GM19239 (cell line): ENCODE data around the gene BCAS3.

Experiments
- DNase-seq: peaks from one replicate; pipeline ENCODE4 v3.0.0; 2011; ENCODE audit warnings: low spot score; ENCODE audit not compliant: insufficient read length
- FAIRE-seq: peaks from 2 replicates; lab custom pipeline; 2011; peaks lifted over from hg19 to GRCh38; lab: Jason Lieb, UNC

Gene BCAS3

DNA sequence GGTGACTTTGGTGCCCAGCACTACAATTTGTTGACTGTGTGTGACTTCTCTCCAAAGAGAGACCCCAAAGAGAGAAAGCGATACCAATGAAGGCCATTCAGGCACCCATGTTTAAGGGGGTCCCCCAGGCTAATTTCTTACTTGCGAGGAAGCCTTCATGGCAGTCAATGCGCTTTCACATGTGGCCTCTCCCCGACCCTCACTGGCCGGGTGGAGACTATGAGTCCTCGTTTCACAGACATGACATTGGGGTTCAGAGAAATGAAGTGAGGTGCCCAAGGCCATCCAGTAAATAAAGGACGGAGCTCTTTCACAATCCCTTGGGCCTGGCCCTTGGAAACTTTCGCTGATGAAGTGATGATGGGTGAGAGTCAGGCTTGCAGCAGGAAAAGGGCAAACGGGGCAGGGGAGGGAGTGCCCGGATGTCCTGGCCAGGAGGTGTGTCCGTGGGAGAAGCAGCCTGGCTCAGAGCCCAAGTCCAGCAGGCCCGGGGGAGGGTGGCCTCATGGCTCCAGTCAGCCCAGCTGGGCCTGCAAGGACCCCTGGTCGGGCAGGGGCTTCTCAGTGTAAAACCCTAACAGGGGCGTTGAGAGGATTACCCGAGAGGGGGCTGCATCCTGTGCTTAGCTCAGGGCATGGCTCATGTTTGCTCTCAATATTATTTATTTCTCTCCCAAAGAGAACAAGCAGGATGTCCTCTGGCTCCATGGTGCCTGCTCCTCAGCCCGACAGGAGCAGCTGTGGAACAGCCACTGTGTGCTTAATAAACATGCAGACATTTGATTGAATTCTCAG lies 736.7 kb downstream of the BCAS3 start:
- DNase-seq (no peak), FAIRE-seq (no peak)

DNA sequence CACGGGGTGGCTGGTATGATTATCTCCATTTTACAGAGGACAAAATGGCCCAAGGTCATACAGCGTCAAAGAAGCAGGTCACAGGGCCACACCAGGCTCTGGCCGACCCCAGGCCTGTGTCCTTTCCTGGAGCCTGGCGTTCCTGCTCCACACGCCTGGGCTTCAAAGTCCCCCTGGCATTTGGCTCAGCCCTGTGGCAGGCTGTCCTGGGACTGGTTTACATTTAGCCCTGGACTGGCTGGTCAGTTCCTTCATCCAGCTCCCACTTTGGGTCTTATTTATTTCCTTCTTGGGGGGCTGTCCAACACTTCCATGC lies 737.2 kb downstream of the BCAS3 start:
- FAIRE-seq (no peak), DNase-seq (no peak)

DNA sequence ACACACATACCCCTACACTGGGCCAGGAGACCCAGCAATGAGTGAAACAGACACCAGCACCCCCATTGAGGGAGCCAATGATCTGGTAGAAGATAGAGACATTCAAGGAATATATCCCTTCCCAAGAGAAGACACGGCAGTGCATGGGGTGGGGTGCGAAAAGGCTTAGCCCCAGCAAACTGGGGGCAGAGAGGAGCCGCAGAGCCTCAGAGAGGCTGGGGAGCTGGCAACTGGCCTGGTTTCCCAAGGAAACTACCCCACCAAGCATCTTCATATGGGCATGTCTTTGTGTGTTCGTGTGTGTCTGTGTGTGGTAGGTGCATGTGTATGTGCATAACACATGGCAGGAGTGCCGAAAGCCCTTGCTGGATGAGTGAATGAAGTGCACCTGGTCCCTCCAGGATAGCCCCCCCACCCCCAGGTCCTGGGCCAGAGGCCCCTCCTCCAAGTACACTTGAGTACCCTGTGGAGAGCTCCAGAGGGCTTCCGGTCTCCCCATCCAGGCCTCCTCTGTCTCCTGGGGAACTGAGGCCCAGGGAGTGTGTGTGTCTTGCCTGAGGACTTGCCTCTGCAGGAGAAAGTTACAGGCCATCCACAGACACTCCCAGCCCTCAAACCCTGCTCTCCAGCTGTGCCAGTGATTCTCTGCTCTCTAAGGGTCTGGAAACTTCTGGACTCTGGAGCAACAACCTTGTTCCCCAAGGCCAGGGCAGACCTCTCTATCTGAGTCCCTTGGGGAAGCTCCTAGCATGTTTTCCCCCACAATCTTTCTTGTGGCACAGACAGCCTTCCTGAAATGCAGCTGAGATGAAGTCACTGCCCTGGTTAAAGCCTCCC lies 737.9 kb downstream of the BCAS3 start:
- DNase-seq (no peak), FAIRE-seq (no peak)

DNA sequence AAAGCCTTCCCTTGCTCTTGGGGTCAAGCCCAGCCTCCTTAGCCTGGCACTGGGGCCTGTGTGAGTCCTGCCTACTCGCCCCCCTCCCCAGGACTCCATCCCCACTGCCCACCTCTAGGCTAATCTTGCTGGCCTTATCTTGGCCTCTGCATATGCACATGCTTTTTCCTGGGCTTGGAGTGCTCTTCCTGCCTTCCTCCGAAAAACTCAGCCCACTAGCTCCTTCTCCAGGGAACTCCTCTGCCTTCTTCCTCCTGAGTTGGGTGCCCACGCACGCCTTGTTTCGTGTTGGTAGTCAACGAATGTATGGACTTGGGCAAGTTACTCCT lies 738.5 kb downstream of the BCAS3 start:
- DNase-seq (no peak), FAIRE-seq (no peak)

DNA sequence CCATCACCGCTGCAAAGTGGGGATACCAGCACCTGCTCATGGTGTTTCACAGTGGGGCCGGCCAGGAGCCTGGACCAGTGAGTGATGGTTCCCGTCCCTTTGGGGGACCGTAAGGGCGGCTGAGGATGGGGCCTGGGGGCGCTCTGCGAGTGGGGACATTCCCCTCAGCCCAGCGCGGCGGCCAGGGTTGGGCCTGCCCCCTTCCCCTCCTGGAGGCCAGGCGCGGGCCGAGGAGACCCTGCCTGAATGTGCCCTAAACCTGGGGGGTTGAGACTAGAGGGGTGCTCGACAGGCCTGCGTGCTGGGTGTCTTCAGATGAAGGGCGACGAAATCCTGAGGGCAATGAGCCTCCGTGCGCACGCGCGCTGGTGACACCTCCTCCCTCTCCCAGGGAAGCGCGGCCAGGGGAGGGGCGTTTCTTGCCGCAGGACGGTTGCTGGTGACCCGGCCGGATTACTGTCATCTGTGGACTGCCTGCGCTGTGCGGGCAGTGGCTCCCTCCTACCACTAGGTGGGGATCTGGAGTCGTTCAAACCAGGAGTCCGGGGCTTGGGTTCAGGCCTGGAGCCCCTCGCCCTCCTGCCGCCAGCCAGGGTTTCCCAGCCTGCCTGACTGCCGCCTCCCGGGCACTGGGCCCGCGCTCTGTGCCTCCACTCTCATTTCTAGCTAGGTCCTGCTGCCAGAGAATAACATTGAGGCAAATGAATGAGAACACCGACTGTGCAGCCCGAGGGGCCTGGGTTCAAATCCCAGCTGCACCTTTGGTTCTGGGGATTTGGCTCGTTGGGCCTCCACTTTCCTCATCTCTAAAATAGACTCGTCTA lies 739.1 kb downstream of the BCAS3 start:
- FAIRE-seq (peak; percentile 62), DNase-seq (peak; percentile 69)

DNA sequence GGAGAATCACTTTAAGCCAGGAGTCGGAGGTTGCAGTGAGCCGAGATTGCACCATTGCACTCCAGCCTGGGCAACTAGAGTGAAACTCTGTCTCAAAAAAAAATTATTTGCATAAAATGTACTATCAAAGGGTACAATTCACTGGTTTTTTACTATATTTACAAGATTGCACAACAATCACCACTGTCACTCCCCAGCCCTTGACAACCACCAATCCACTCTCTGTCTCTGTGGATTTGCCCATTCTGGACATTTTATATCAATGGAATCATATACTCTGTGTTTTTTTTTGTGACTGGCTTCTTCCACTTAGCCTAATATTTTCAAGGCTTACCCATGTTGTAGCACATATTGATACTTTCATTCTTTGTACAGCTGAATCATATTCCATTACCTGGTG lies 740.8 kb downstream of the BCAS3 start:
- FAIRE-seq (no peak), DNase-seq (no peak)

DNA sequence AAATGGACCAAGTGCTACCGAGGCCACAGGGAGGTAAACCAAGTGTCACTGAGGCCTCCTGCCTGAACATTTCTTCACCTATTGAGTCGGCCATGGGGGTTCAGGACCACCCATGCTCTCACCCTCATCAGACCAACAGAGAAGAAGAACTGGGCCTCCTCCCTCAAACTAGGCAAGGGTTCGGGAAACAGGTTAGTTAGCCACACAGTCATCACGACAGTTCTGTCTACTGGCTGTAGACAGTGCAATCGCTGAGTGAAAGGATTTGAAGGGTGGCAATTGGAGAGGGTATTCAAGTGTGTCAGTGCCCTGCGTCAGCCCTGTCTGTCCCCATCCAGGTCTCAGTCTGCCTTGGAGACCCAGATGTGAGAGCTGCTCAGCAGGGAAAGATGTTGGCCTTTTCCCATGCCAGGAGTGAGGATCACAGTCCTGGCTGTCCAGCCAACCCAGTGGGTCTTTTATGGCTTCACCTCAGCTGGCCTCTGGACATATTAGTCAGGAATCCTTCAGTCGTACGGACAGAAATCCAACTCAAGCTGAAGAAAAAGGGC lies 741.9 kb downstream of the BCAS3 start:
- no peak for FAIRE-seq
- no peak for DNase-seq

DNA sequence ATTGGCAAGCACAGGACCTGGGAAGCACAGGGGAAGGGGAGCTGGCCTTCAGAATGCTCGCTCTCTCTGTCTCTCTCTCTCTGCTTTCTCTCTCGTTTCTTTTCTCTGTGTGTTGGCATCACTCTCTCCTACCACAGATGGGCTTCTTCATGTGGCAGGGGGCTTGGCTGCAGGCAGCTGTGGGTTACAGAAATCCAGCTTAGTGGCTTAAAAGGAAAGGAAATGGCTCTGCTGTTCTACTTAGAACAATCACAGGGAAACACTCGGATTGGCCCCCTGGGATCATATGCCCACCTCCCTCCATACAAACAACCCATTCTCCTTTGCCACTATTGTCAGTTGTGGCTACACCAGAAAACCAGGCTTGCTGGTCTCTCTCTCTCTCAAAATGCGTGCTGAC lies 742.4 kb downstream of the BCAS3 start:
- FAIRE-seq (no peak), DNase-seq (no peak)

DNA sequence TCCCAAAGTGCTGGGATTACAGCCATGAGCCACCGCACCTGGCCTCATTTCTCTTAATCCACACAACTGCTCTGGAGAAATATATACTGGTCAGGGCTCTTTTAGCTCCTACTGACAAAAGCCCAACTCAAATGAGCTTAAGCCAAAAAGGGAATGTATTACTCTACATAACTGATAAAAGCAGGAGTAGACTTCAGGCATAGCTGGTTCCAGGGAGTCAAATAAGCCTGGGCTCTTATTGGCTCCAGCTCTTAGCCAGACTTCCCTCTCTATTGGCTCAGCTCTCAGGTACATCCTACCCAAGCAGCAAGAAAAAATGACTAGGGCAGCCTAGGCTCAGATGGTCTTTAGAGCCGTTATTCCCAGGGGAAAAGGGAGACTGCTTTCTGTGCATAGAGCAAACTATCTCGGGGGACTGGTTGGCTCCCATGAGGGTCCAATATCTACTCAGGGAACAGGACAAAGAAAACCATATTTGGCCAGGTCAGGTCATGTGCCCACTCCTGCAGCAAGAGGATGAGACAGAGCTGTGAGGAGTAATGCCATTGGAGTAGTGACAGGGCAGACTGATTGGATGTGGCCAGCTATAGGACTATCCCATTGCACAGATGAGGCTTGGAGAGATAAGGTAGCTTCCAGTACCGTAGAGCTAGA lies 743.2 kb downstream of the BCAS3 start:
- DNase-seq (no peak), FAIRE-seq (no peak)

DNA sequence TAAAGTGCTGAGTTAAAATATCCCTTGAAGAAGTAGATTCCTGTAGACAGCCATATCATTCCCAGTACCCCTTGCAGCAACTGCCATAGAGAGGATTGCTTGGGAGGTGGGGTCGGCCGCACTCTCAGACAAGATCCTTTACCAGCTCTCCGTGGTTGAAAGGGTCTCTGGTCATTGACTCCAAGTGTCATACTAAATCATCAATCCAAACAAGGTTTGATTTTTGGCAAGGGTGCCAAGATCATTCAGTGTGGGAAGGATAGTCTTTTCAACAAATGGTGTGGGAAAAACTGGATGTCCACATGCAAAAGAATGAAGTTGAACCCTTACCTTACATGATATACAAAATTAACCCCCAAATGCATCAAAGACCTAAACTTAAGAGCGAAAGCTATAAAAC lies 743.8 kb downstream of the BCAS3 start:
- no peak for FAIRE-seq

DNA sequence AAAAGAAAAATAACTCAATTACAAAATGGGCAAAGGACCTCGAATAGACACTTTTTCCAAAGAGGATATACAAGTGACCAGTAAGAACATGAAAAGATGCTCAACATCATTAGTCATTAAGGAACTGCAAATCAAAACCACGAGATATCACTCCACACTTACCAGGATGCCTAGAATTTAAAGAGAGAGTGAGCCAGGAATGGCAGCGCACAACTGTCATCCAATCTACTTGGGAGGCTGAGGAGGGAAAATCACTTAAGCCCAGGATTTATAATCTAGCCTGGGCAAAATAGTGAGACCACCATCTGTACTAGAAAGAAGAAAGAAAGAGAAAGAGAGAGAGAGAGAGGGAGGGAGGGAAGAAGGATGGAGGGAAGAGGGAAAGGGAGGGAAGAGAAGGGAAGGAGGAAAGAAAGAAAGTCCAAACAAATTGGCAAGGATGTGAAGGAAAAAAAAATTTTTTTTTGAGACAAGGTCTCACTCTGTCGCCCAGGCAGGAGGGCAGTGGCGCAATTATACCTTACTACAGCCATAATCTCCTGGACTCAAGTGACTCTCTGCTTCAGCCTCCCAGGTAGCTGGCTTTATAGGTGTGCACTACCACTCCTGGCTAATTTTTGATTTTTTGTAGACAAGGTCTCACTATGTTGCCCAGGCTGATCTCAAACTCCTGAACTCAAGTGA lies 744.6 kb downstream of the BCAS3 start:
- FAIRE-seq (no peak), DNase-seq (no peak)

More for the DNA sequence above, 743.8 kb downstream of the BCAS3 start:
- DNase-seq, result no peak

DNA sequence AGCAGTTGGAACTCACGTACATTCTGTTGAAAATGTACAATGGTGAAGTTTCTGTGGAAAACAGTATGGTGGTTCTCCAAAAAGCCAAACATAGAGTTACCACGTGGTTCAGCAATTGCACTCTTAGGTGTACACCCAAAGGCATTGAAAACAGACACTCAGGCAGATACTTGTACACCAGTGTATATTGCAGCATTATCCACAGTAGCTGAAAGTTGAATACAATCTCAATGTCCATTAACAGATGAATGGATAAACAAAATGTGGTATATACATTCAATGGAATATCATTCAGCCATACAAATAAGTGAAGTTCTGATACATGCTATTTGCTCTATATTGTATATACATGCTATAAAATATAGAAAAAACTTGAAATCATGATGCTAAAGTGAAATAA lies 745.2 kb downstream of the BCAS3 start:
- no peak for FAIRE-seq
- no peak for DNase-seq

DNA sequence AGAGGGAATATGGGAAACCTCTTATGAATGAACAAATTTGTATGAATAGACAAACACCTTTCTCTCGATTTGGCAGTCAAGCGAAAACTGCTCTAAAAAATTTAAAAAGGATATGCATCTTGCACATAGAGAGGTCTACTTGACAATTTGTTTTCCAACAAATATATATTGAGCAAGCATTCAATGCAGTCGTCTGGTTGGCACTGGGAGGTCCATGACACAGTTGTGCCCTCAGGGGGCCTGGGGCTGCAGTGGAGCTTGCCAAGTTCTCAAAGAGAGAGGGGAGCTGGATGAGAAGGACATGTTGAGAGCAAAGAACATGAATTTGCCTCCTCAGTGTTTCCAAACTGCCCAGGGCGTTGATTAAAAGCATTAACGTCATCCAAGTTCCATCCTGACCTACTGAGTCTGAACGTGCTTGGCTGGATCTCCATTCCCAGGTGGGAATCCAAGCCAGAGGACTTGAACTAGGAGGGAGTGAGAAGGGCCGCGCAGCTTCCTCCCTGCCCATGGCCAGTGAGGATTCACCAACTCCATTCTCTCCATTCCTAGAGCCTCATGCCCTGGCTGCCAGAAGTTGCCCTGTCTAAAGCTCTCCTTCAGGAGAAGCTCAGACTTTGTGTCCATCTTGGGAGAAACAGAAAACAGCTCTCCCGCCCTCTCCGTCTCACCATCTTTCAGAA lies 746.5 kb downstream of the BCAS3 start:
- no peak for FAIRE-seq
- DNase-seq, result no peak

DNA sequence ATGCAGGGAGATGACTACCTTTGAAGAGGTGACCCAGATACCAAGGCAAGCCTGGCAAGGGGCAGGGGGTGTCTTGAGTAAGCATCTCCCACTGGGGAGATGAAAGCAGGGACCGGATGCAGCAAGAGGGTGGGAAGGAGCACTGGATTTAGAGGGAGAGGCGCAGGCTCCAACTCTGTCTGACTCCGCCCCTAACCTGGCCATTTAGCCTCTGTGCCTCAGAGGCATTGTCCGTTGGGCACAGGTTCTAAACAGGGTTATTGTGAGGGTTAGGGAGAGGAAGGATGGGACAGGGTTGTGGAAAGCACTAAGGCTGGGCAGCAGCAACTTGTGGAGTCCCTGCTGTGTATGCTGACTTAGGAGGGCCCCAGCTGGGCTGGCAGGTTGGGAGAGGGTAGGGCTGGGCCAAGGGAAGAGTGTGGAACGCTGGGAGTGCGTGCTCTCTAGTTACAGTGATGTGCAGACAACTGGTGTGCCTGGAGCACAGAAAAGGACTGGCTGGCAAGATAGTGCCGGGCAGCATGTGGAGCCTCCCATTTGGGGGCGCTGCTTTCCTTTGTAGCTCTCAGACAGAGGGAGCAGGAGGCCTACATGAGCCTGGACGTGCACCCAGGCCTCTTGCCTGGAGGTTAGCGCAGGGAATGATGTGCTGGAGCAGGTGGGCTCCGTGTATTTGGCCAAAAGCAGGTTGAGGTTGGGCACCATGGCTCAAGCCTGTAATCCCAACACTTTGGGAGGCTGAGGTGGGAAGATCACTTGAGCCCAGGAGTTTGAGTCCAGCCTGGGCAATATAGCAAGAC lies 748.2 kb downstream of the BCAS3 start:
- FAIRE-seq (no peak), DNase-seq (no peak)

DNA sequence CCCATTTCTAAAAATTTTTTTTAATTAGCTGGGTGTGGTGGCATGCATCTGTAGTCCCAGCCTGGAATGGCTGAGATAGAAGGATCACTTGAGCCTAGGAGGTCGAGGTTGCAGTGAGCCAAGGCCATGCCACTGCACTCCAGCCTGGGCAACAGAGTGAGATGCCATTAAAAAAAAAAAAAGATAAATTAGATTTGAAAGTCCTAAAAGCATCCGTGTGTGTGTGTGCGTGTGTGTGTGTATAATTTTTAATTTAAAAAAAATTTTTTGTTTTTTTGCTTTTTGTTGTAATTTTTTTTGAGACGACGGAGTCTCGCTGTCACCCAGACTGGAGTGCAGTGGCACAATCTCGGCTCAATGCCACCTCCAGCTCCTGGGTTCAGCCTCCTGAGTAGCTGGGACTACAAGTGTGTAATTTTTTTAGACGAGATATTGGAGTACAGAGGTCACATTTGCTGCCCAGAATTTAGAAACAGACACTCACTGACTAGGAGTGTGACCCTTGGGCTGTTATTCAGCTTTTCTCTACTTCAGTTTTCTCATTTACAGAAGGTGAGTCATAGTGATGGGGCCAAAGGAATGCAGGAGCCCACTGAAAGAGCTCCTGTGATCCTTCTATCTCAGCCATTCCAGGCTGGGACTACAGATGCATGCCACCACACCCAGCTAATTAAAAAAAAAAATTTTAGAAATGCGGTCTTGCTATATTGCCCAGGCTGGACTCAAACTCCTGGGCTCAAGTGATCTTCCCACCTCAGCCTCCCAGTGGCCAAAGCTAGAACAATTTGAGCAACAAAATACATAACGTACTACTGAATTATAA lies 749.0 kb downstream of the BCAS3 start:
- DNase-seq (no peak), FAIRE-seq (no peak)

DNA sequence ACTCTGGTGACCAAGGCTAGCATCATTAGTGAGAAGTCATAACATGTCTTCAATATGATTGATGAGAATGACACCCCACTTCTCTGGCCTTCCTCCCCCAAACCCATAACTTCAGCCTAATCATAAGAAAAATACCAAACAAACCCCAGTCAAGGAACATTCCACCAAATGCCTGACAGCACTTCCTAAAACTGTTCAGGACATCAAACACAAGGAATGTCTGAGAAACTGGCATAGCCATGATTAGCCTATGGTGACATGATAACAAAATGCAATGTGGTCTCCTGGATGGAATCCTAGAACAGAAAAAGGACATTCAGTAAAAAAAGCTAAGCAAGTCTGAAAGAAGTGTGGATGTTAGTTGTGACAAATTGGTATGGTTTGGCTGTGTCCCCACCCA lies 749.9 kb downstream of the BCAS3 start:
- FAIRE-seq, result no peak
- DNase-seq, result no peak

DNA sequence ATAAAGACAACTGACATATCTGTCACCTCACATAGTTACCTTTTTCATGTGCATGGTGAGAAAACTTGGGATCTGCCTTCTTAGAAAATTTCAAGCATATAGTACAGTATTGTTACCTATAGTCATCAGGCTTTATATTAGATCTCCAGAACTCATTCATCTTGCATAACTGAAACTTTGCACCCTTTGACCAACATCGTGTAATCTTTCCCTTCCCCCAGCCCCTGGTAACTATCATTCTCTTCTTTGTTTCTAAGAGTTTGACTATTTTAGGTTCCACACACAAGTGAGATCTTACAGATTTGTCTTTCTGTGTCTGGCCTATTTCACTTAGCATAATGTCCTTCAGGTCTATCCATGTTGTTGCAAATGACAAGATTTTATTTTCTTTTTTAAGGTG lies 751.6 kb downstream of the BCAS3 start:
- FAIRE-seq (no peak), DNase-seq (no peak)
